ENCODE measurements around the gene NAA25.

NAA25 gene

DNA sequence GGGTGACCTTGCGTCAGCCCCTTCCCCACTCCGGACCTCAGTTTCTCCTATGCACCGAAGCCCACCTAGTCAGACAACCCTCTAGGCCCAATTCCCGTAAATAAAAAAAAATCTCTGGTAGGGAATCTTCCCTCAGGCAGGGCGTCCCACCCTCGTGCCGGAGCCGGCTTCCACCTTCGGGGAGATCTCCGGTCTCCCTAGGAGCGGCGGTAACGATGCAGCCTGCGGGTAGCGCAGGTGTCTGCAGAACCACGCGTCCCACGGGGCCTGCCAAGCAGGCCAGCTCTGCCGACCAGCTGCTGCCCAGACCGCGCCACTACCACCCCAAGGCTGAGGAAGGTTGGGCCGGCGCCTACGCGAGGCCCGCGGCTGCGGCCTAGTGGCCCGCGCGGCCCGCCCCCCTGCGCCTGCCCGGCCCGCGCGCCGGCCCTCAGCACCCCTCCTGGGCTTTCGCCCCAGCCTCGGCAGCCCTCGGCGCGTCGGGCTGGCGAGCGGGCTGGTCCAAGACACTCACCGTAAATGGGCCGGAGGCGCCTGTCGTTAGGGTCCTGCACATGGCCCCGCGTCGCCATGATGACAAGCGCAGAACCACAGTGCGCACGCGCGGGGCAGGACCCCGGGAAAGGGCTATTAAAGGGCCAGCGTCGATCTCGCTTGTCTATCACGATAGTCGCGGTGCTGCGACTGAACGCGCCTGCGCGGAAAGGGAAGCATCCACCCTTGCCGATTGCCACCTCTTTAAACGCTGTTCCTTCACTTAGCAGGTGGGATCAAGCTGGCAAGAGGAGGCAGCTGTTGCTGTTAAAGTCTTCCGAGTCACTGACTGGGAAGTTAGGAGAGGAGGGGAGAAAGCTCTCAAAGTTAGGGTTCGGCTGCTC, at the start of gene NAA25:
TSS of gene NAA25 (minus strand) at position 582 of the 878 bp plus-strand sequence. CDS start at position 572, 10 bp downstream.
- DNase-seq (ENCODE audit: low read depth): peak; percentile 79

DNA sequence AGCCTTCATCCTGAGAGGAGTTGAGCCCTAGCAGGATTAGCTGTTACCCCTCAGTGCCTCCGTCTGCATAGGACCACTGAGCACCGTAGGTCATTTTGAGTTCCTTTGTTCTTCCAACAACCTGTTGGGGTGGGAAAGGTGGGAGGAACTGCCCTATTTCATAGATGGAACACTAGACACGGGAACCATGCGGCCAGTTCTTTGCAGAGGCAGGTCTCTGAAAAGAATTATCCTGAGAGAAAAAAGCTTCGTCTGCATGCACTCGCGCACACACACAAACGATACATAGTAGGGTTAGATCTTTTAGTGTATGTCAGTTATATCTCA, 45.3 kb upstream of the NAA25 start:
- DNase-seq (ENCODE audit: low read depth): no peak

DNA sequence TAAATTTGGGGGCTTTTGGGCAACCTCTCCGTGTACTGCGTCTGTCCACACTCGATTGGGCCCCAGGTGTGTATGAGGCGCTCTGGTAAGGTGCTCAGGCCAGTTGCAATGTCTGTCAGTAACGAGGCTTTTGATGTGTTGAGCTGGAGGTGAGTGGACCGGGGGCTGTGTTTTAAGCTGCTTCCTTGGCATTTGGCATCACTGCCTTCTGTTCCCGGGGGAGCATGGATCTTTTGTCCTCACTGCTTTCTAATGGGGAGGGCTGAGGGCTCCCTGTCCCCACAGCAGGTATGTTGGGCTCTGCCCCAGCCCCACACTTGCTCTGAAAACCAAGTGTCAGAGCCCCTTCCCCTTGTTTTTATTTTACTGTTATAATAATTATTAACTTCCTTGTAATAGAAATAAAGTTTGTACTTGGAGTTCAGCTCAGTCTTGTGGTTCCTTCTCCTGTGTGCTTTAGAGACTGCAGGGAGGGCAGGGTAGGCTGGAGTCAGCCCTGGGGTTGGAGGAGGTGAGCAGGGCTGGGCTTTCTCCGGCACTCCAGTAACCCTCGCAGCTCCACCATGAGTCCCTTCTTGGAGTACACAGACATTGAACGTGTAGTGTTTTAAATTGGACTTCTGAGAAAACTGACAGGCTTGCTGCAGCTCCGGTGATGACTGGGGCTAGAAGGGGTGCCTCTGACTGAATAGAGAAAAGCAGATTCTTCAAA, 44.8 kb upstream of the NAA25 start:
- no peak for DNase-seq (ENCODE audit: low read depth)

DNA sequence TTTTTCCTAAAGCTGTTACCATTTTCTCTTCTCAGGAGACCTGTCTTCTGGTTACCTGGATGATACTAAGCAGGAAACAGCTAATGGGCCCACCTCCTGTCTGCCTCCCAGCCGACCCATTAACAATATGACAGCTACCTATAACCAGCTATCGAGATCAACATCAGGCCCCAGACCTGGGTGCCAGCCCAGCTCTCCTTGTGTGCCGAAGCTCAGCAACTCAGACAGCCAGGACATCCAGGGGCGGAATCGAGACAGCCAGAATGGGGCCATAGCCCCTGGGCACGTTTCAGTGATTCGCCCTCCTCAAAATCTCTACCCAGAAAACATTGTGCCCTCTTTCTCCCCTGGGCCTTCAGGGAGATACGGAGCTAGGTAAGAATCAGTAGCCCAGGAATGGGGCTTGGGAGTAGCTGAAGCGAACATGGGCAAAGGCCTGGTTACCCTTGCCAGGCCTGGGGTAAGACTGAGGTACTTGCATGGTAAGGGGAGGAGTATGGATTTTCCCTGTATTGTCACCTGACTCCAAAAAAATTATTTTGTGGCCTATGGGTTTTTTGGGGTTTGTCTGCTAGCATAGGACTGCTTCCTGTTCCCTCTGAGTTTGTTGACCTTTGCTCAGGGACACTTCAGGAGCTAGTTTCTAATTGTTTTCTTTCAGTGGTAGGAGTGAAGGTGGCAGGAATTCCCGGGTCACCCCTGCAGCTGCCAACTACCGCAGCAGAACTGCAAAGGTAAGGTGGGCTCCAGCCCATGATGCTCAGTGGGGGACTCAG, 43.4 kb upstream of the NAA25 start:
- DNase-seq (ENCODE audit: low read depth): no peak

DNA sequence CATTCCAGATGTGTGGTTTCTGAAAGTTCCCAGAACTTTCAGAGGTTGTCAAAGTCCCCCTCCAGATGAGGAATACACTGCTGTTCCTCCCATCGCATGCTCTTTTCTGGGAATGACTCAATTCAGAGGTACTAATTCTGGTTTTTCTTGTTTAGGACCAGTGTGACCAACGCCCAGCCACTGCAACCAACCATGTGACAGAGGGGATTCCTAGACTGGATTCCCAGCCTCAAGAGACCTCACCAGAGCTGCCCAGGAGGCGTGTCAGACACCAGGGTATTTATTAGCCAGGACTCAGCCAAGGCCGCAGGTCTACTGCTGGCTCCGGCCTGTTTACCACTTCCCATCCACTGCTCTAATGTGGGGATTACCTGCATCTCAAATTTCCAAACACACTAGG, 41.0 kb upstream of the NAA25 start:
- no peak for DNase-seq (ENCODE audit: low read depth)

DNA sequence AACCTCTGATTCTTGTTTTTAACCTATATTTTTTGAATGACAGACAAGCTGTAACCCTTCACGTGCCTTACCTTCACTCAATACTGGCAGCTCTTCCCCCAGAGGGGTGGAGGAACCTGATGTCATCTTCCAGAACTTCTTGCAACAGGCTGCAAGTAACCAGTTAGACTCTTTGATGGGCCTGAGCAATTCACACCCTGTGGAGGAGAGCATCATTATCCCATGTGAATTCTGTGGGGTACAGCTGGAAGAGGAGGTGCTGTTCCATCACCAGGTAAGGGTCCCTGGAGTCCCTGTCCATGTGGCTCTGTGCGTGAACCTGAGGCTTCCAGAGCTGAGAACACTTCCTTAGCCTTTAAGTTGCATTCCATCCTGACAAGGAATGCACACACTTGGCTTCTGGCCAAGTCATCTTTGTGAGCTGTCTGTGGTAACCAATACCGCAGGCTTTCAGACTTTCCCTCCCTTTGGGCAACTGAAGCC, 39.5 kb upstream of the NAA25 start:
- no peak for DNase-seq (ENCODE audit: low read depth)

DNA sequence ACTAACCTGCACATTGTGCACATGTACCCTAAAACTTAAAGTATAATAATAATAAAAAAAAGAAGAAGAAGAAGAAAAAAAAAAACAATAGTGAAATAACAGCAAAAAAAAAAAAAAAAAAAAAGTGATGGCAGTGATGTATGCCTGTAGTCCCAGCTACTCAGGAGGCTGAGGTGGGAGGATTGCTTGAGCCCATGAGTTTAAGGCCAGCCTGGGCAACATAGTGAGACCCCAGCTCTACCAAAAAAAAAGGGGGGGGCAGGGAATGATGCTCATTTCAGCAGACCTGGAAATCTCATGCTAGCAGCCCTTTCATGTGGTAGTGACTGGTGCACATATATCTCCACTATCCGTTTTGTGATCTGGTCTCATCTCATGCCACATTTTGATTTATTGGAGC, 37.5 kb upstream of the NAA25 start:
- DNase-seq (ENCODE audit: low read depth): no peak

DNA sequence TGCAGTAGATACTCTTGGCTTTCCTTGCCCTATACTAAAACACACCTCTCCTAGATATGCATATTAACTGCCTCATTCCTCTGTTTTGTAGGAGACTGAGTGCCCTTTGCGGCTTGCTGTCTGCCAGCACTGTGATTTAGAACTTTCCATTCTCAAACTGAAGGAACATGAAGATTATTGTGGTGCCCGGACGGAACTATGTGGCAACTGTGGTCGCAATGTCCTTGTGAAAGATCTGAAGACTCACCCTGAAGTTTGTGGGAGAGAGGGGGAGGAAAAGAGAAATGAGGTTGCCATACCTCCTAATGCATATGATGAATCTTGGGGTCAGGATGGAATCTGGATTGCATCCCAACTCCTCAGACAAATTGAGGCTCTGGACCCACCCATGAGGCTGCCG, 32.1 kb upstream of the NAA25 start:
- no peak for DNase-seq (ENCODE audit: low read depth)

DNA sequence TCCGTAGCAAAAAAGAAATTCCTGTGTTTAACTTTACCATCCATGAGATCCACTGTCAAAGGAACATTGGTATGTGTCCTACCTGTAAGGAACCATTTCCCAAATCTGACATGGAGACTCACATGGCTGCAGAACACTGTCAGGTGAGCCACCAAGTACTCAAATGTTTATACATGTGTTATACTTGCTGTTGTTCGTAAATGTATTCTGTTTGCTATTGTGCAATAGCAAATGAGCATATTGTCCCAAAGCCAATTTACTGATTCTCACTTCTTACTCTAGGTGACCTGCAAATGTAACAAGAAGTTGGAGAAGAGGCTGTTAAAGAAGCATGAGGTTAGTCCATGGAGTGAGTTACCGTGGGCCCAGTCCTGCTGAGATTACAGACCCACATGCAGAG, 26.1 kb upstream of the NAA25 start:
- DNase-seq (ENCODE audit: low read depth): no peak

DNA sequence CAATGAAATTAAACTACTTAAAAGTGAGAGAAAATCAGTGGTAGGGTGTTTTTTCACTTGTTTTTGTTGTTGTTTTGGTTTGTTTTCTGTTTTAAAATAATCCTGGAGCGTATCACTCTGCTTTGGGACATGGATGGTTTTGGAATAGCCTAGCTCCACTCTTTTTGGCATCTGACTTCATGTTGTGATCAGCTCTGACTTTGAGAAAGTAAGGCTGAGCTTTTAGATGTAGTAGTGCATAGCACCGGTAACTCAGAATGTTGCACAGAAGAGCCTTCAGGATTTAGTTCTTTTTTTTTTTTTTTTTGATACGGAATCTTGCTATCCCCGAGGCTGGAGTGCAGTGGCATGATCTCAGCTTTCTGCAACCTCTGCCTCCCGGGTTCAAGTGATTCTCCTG, 24.8 kb upstream of the NAA25 start:
- DNase-seq (ENCODE audit: low read depth): no peak

DNA sequence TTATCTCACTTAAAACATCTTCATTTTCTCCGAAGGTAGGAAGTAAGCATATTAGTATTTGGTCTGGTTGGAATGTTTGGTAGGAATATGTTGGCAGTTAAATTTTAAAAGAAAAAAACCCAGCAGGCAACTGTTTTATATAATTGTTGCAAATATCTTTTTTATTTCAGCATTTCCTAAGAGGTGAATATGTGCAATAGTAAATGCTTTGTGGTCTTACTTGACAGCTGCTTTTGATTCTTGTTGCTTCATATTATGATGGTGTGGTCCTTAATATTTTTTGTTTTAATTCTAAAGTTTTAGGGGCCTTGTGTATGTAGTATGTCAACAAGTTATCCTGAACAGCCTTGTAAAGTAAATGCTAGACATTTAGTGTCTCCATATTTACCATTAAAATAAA, 23.1 kb upstream of the NAA25 start:
- no peak for DNase-seq (ENCODE audit: low read depth)

DNA sequence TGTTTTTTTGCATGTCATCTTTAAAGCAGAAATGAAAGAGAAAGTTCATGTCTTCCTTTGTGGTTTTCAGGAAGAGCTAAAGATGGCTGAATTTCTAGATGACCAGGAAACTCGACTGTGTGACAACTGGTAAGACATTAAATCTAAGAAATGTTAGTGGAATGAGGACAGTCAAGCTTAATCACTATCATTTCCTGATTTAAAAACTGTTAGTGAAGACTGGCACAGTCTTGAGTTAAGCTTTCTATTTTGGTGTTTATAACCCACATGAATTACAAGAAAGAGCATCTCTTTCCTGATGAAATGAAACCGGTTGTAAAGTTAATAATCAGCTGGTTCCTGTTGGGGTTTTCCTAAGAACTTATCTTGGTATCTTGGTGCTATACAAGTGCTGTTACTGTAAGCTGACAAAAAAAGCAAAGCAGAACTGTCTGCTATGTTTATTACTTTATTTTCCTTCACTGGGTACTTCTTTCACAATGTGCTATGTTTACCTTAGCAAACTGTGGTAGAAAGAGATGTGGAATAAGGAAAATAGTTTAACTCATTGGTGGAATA, 21.9 kb upstream of the NAA25 start:
- no peak for DNase-seq (ENCODE audit: low read depth)

DNA sequence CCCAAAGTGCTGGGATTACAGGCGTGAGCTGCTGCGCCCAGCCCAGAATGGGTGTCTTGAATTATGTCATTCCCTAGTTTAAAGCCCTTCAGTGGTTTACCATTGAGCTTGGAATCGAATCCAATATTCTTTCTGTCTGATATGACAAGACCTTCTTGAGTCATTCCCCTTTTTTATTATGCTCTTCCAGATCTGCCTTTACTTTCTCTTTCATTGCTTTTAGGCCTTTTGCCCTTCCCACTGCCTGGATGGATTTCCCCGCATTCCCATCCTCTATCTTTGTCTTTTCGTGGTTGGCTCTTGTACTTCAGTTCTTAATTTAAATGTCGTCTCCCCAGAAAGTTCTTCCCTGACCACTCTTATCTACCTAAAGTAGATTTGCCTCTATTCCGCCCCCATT, 18.3 kb upstream of the NAA25 start:
- no peak for DNase-seq (ENCODE audit: low read depth)

DNA sequence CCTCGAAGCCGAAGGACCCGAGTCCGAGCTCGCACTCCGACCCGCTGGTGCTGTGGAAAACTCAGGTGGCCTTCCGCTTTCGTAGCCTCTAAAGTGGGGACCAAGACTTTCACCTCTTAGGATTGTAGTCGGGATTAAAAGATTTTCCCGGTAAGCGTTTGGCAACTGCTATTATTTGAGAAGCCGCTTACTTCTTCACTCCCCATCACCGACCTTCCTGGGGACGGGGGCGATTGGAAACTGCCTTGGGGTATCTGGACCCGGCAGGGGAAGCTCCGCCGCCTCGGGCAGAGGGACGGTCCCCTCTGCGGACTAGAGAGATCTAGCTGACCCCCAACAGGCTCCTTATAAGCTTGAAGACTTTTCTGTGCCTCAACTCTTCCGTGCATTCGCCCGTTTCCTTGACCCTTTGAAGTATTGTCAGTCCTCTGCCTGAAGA, 17.4 kb upstream of the NAA25 start:
- no peak for DNase-seq (ENCODE audit: low read depth)

DNA sequence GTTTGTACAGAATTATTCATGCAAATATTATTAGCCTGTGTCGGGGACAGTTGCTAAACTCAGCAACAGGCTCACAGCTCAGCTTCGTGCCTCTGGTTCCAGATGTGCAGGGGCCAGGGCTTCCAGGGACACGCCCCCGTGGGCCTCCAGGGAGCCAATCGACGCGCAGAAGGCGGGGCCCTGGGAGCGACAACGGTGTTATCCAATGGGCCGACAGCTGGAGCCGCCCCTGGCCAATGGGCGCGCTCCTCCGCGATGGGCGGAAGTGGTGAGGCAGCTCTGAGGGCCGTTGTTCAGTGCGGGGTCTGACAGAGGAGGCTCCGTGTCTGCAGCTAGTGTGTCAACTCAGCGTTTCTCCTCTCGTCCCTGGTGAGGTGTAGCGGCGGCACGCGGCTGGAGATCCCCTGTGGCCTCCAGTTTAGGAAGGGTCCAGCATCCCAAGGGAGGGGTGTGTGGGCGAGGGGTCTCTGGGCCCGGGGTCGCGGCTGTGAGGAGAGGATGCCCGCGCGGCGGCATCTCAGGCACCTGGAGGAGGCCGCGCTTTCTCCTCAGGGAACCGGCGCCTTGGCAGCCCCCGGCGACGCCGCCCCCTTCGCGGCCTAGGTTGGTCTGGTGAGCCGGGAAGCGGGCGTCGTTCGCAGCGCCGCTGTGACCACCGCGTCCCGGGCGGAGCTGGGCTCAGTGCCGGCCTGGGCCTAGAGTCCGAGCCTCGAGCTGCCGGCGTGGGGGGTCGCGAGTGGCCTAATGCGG, 16.8 kb upstream of the NAA25 start, which contains the start of gene TRAFD1:
TSS of gene TRAFD1 (plus strand) at position 311 of the 750 bp plus-strand sequence. CDS start 4,963 bp downstream, outside the sequence.
- peak; percentile 93 for DNase-seq (ENCODE audit: low read depth)

DNA sequence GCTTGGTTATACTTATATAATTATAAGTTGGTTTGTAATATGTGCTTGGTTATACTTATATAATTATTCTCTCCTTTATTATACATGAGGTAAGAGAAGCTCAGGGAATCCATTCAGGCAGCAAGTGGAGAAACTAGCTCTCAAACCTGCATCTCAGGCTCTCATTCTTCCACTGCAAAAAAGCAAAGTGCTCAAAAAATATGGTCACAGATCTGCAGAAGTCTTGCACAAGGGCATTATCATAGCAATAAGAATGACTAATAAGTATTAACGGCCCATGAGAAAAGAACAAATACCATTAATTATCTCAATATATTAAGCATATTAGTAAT, 16.3 kb upstream of the NAA25 start:
- no peak for DNase-seq (ENCODE audit: low read depth)

DNA sequence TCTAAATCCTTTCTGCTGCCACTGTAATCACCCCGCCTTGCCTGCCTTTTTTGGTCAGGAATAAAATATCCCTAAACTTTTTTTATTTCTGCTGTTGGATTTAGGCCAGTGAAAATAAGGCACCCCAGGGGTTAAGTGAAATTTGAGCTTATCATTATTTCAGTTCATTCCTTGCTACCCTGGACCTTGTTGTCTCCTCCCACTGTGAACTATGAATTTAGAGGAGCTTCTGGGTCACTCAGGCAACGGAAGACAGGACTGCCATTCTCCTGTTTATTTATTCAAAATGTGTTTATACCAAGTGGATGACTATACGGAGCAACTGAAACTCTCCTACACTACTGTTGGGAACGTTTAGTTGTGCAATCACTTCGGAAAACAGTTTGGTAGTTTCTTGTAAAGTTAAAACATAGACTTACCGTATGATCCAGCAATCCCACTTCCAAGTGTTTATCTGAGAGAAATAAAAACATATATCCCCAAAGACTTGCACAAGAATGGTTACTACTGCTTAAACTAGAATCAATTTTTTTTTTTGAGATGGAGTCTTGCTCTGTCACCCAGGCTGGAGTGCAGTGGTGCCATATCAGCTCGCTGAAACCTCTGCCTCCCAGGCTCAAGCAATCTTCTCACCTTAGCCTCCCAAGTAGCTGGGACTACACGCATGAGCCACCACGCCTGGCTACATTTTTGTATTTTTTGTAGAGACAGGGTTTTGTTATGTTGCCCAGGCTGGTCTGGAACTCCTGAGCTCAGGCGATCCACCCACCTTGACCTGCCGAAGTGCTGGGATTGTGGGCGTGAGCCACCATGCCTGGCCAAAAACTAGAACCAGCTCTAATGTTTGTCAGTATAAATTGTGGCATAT, 14.5 kb upstream of the NAA25 start:
- DNase-seq (ENCODE audit: low read depth): no peak

DNA sequence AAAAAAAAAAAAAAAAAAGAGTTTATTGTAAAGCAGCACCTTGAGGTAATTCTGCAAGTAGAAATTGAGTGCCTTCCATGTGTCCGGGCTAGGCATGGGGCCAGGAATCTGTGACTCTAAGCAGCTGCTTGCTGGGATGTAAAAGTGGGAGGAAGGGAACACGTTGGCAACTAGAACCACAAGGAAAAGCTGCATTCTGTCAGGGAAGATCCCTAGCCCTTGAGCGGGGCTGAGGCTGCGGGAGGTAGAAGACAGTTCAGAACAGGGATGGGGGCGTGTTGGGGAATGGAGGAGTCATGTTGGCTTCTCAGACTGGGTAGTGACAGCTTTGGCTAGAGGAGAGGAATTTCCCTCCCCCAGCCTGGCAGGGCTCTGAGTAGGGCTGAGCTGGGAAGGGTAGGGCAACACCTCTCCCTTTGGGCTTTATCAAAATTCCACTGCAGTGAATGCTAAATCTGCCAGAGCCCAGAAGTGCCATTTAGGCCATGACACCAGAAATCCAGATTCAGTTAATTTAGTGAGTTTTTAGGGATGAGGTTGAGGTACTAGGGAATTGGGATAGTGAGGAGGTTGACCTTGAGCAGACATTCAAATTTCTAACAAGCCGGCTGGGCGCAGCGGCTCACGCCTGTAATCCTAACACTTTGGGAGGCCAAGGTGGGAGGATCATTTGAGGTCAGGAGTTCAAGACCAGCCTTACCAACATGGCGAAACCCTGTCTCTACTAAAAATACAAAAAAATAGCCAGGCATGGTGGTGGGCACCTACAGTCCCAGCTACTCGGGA, 13.4 kb upstream of the NAA25 start:
- DNase-seq (ENCODE audit: low read depth): no peak

DNA sequence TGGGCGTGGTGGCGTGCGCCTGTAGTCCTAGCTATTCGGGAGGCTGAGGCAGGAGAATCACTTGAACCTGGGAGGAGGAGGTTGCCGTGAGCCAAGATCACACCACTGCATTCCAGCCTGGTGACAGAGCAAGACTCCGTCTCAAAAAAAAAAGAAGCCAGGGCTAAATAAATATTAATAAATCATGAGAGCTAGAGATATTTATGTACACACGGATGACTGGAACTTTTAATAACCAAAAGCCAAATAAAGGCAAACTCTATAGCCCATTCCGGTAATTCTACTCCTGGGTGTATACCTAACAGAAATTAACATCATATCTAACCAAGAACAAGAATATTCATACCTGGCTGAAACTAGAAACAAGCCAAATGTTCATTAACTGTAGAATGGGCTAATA, 9.1 kb upstream of the NAA25 start:
- DNase-seq (ENCODE audit: low read depth): no peak
